ENCODE measurements around the gene DPH2. TPM values are rescaled to one million over a fixed set of nuclear protein-coding genes. Genes with fewer than 3 reads are reported as not detected.
A peak's percentile ranks its signal among the peaks of the same experiment; 100 is the strongest.

DPH2 gene
- total and polyA plus RNA-seq, 10 of the 15 experiments (the other 5 are each of a cell fraction or from before 2014, with no cell fraction given), result 13.1 to 82.9 (median 52.0) TPM

DNA sequence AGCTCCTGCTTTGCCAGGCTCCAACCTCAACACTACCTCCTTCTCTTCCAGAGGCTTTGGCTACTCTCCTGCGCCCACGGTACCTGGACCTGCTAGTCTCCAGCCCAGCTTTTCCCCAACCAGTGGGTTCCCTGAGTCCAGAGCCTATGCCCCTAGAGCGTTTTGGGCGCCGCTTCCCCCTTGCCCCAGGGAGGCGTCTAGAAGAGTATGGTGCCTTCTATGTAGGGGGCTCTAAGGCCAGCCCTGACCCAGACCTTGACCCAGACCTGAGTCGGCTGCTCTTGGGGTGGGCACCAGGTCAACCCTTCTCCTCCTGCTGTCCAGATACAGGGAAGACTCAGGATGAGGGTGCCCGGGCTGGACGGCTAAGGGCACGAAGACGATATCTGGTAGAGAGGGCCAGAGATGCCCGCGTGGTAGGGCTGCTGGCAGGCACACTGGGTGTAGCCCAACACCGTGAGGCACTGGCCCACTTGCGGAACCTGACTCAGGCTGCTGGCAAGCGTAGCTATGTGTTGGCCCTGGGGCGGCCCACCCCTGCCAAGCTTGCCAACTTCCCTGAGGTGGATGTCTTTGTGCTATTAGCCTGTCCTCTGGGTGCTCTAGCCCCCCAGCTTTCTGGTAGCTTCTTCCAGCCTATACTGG is 1.6 kb downstream of the DPH2 start:
- in situ Hi-C loops (cut with MboI) (no loop called here), intact Hi-C loops (cut with micrococcal nuclease; ENCODE audit: unreplicated experiment) (no loop called here)
- no peak for ATAC-seq
- Histone ChIP-seq H2AFZ (ENCODE audit: control insufficient read depth, low read depth, low read length) (no peak overlapping the region), H3K9me3 (replicated peaks; ENCODE audit: control insufficient read depth, insufficient read depth, low read length) (no peaks in the 10 kb centered on the region), H3K4me1 (ENCODE audit: control insufficient read depth, insufficient read depth, low read length) (peaks cover 20% of the 10 kb centered on the region), H3K4me3 (peak overlapping the region; percentile 98; the same call in 1 of the 2 replicates), H3K36me3 (ENCODE audit: control insufficient read depth in 2 of 2, insufficient read depth in 2 of 2, low read length in 1 of 2) (peaks cover 9 to 11% of the 10 kb centered on the region in 2 experiments), H3K27ac (ENCODE audit: control insufficient read depth, insufficient read depth) (no peak overlapping the region), H3K9ac (ENCODE audit: control insufficient read depth, insufficient read depth, low read length) (peak overlapping the region; percentile 89; the same call in 1 of the 2 replicates), H3K4me2 (ENCODE audit: control insufficient read depth, insufficient read depth) (peak overlapping the region; percentile 93), H4K20me1 (ENCODE audit: control insufficient read depth, insufficient read depth) (no peaks in the 10 kb centered on the region), H3K79me2 (ENCODE audit: control insufficient read depth, insufficient read depth, low read length) (peaks cover 33% of the 10 kb centered on the region), H3K27me3 (replicated peaks in 1 of 2; ENCODE audit: control insufficient read depth in 2 of 2, insufficient read depth in 2 of 2, low read length in 1 of 2) (no peaks in the 10 kb centered on the region)
- ChIA-PET RAD21 (ENCODE audit: unreplicated experiment) (interaction anchor here (2.6 kb wide), 1 partner anchor 208 kb away, joined by 6 read pairs; no protein-coding TSS in a partner anchor), CTCF (interaction anchor here (0.7 to 2.0 kb wide), 4 partner anchors 28 to 320 kb away, joined by 3 to 6 read pairs (median 3); partner anchors contain the start of gene DMAP1), POLR2A (interaction anchor here (1.1 kb wide), 1 partner anchor 322 kb away, joined by 3 read pairs; the partner anchor contains the start of gene KDM4A), SMC1A (ENCODE audit: uncharacterized antibody, unreplicated experiment) (no interaction called here)
- no peak for TF ChIP-seq CBX3 (IDR thresholded peaks at IDR 0.05; ENCODE audit: borderline replicate concordance, low read depth)
- FAIRE-seq, result no peak
- DNase-seq (ENCODE audit: low read depth, low spot score), result no peak
- 97% methylated on average over 17 of the region's 17 CpGs for WGBS (ENCODE audit: insufficient coverage, insufficient replicate concordance, low lambda C conversion rate, missing lambda C conversion rate)
- no TSS peak for BruUV-seq (replicated peaks)

DNA sequence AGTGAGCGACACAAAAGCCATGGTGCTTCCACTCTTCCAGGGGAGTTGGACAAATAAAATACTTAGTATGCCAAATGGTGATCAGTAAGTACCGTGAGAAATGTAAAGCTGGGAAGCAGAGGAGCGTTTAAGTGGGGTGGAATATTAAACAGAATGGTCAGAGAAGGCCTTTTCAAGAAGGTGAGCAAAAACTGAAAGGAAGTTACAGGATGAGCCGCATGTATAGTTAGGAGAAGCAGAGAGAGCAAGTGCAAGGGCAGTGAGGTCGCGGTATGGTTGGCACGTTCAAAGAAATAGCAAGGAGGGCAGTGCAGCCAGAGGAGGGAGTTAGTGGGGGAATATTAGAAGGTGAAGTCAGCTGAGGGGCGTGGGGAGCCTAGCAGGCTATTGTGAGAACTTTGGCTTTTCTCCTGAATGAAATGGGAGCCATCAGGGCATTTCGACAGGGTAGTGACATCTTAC is 4.2 kb downstream of the DPH2 start:
- H3K4me1 ChIP-seq (ENCODE audit: control insufficient read depth, insufficient read depth, low read length), result peaks cover 31% of the 10 kb centered on the region
- TF ChIP-seq, protein P1, sequence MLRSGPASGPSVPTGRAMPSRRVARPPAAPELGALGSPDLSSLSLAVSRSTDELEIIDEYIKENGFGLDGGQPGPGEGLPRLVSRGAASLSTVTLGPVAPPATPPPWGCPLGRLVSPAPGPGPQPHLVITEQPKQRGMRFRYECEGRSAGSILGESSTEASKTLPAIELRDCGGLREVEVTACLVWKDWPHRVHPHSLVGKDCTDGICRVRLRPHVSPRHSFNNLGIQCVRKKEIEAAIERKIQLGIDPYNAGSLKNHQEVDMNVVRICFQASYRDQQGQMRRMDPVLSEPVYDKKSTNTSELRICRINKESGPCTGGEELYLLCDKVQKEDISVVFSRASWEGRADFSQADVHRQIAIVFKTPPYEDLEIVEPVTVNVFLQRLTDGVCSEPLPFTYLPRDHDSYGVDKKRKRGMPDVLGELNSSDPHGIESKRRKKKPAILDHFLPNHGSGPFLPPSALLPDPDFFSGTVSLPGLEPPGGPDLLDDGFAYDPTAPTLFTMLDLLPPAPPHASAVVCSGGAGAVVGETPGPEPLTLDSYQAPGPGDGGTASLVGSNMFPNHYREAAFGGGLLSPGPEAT (IDR thresholded peaks at IDR 0.05; ENCODE audit: low read depth), result 0 out of 2 replicates have a peak, but pooled peaks have one; percentile 21
- TF ChIP-seq, protein P2, sequence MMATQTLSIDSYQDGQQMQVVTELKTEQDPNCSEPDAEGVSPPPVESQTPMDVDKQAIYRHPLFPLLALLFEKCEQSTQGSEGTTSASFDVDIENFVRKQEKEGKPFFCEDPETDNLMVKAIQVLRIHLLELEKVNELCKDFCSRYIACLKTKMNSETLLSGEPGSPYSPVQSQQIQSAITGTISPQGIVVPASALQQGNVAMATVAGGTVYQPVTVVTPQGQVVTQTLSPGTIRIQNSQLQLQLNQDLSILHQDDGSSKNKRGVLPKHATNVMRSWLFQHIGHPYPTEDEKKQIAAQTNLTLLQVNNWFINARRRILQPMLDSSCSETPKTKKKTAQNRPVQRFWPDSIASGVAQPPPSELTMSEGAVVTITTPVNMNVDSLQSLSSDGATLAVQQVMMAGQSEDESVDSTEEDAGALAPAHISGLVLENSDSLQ (IDR thresholded peaks at IDR 0.05), result no peak
- FAIRE-seq (no peak), ATAC-seq (no peak; the same call in 1 of the 3 replicates), DNase-seq (ENCODE audit: low read depth, low spot score) (no peak)
- no TSS peak for BruUV-seq (replicated peaks)
- H3K79me2 ChIP-seq (ENCODE audit: control insufficient read depth, insufficient read depth, low read length), result peaks cover 46% of the 10 kb centered on the region
- POLR2A ChIA-PET, result interaction anchor here (0.6 to 3.8 kb wide), 4 partner anchors 15 to 1762 kb away, joined by 3 to 18 read pairs (median 6); partner anchors contain the start of gene IPO13
- H3K9me3 ChIP-seq (replicated peaks; ENCODE audit: control insufficient read depth, insufficient read depth, low read length), result no peaks in the 10 kb centered on the region
- H4K20me1 ChIP-seq (ENCODE audit: control insufficient read depth, insufficient read depth), result no peaks in the 10 kb centered on the region
- peak overlapping the region; percentile 73 for H3K27ac ChIP-seq (ENCODE audit: control insufficient read depth, insufficient read depth)
- peak overlapping the region; percentile 97 for H3K4me2 ChIP-seq (ENCODE audit: control insufficient read depth, insufficient read depth)
- H3K36me3 ChIP-seq (ENCODE audit: control insufficient read depth in 2 of 2, insufficient read depth in 2 of 2, low read length in 1 of 2), result peaks cover 11 to 15% of the 10 kb centered on the region in 2 experiments
- RAD21 ChIA-PET (ENCODE audit: unreplicated experiment), result interaction anchor here (3.0 kb wide), 1 partner anchor 210 kb away, joined by 10 read pairs; no protein-coding TSS in a partner anchor
- H2AFZ ChIP-seq (ENCODE audit: control insufficient read depth, low read depth, low read length), result peak overlapping the region; percentile 92
- H3K4me3 ChIP-seq, result peak overlapping the region; percentile 82
- in situ Hi-C loops (cut with MboI) (no loop called here), intact Hi-C loops (cut with micrococcal nuclease; ENCODE audit: unreplicated experiment) (loop anchor here (2.0 kb wide), 1 partner anchor 27 kb away; the partner anchor contains the start of gene IPO13)
- H3K27me3 ChIP-seq (replicated peaks in 1 of 2; ENCODE audit: control insufficient read depth in 2 of 2, insufficient read depth in 2 of 2, low read length in 1 of 2), result no peaks in the 10 kb centered on the region
- CTCF ChIA-PET, result interaction anchor here (0.7 to 1.1 kb wide), 3 partner anchors 20 to 69 kb away, joined by 3 read pairs; partner anchors contain the start of gene IPO13
- 45% methylated on average over 9 of the region's 9 CpGs for WGBS (ENCODE audit: insufficient coverage, insufficient replicate concordance, low lambda C conversion rate, missing lambda C conversion rate)
- SMC1A ChIA-PET (ENCODE audit: uncharacterized antibody, unreplicated experiment), result no interaction called here
- peak overlapping the region; percentile 88 for H3K9ac ChIP-seq (ENCODE audit: control insufficient read depth, insufficient read depth, low read length)

Measured in GM12878 (cell line).